Astrocyte of the cerebellum (primary cell): ENCODE results near the gene ANKLE1.

Experiments
- DNase-seq: peaks from one replicate; pipeline ENCODE4 v3.0.0-alpha.2; 2011; ENCODE audit warnings: low read depth
- H3K4me3 ChIP-seq: 2 replicates; pipeline ENCODE4 v1.5.1; 2011; ENCODE audit warnings: mild to moderate bottlenecking, low read depth, low read length, moderate library complexity
- CTCF ChIP-seq: IDR thresholded peaks from 2 replicates; pipeline ENCODE4 v1.5.1; 2012; ENCODE audit warnings: low read length, low read depth, moderate library complexity, mild to moderate bottlenecking; ENCODE audit errors: missing control alignments
- in situ Hi-C: cut with HindIII; loops from 2 replicates; pipeline ENCODE4 v1.10.0; 2017; ENCODE audit warnings: low sequenced_read_pairs

ANKLE1 gene

GRCh38 chr19:17333611-17334413 is 52.1 kb downstream of the ANKLE1 start:
- peak overlapping the region; percentile 77 for H3K4me3 ChIP-seq
- TF ChIP-seq CTCF = no peak
- in situ Hi-C loops = no loop called here
- DNase-seq = peak; percentile 63

- peak; percentile 96 for DNase-seq
- TF ChIP-seq CTCF = no peak
- in situ Hi-C loops = no loop called here
Measured at GRCh38 chr19:17334414-17335409, 53.0 kb downstream of the ANKLE1 start, which contains the start of gene ANO8. ANO8 (minus strand) TSS chr19:17334855; CDS start chr19:17334670, 185 bp downstream.

GRCh38 chr19:17335575-17335974 is 53.9 kb downstream of the ANKLE1 start:
- no peak overlapping the region for H3K4me3 ChIP-seq
- no peak for DNase-seq
- in situ Hi-C loops = no loop called here
- no peak for TF ChIP-seq CTCF

More at GRCh38 chr19:17334414-17335409, 53.0 kb downstream of the ANKLE1 start, which contains the start of gene ANO8:
- H3K4me3 ChIP-seq = peak within 1 kb of the TSS; percentile 77
